A673 (cell line): ENCODE results near the gene PIP. TPM values are rescaled to one million over a fixed set of nuclear protein-coding genes. Genes with fewer than 3 reads are reported as not detected.

Experiments
- BruUV-seq: library from RNA; stranded (reverse); fragments of 400-500 nt; replicated peaks from 2 replicates; lab custom pipeline; 2021; lab: Mats Ljungman, UMichigan
- CTCF ChIA-PET: fragments of 300-600 bp; sonication (Branson Sonifier 250); formaldehyde crosslinking; loops from one replicate; lab custom pipeline; 2022; ENCODE audit warnings: antibody characterized with exemption; lab: Charles Lee
- POLR2A ChIA-PET: fragments of 300-600 bp; sonication (Branson Sonifier 250); formaldehyde crosslinking; loops from one replicate; lab custom pipeline; 2022; ENCODE audit warnings: antibody characterized with exemption; ENCODE audit not compliant: low non-redundant PET; lab: Charles Lee
- DNase-seq: peaks from one replicate; pipeline ENCODE4 v3.0.0-alpha.2; 2015; ENCODE audit warnings: low spot score
- H3K27ac ChIP-seq: fragments of 200-600 bp; sonication (generic); 2 replicates; pipeline ENCODE4 v1.5.1; 2016; ENCODE audit warnings: mixed run types, low read depth, mild to moderate bottlenecking, mixed read lengths, antibody characterized with exemption, low read length; ENCODE audit not compliant: poor library complexity, severe bottlenecking
- H3K27me3 ChIP-seq: fragments of 200-600 bp; sonication (generic); replicated peaks from 2 replicates; pipeline ENCODE4 v1.6.1; 2017; ENCODE audit warnings: mixed run types, low read depth, mild to moderate bottlenecking, mixed read lengths, antibody characterized with exemption, low read length; ENCODE audit not compliant: insufficient read depth, poor library complexity
- H3K36me3 ChIP-seq: fragments of 200-600 bp; sonication (generic); 2 replicates; pipeline ENCODE4 v1.6.1; 2016; ENCODE audit warnings: mixed run types, mild to moderate bottlenecking, mixed read lengths, antibody characterized with exemption, low read length; ENCODE audit not compliant: insufficient read depth, poor library complexity, severe bottlenecking
- H3K4me1 ChIP-seq: fragments of 200-600 bp; sonication (generic); 2 replicates; pipeline ENCODE4 v1.6.1; 2017; ENCODE audit warnings: mixed run types, mild to moderate bottlenecking, mixed read lengths, antibody characterized with exemption, low read length; ENCODE audit not compliant: insufficient read depth, poor library complexity, severe bottlenecking
- H3K4me3 ChIP-seq: fragments of 200-600 bp; sonication (generic); 2 replicates; pipeline ENCODE4 v1.5.1; 2016; ENCODE audit warnings: low read depth, mixed run types, mild to moderate bottlenecking, mixed read lengths, low read length; ENCODE audit not compliant: poor library complexity, severe bottlenecking
- H3K9me3 ChIP-seq: fragments of 200-600 bp; sonication (generic); 2 replicates; pipeline ENCODE4 v1.6.1; 2016; ENCODE audit warnings: mixed run types, low read depth, mild to moderate bottlenecking, mixed read lengths, antibody characterized with exemption, low read length; ENCODE audit not compliant: poor library complexity, severe bottlenecking
- EZH2 ChIP-seq: fragments of 200-600 bp; sonication (generic); IDR thresholded peaks from 2 replicates; pipeline ENCODE4 v1.6.1; 2017; ENCODE audit warnings: borderline replicate concordance, low read depth, mild to moderate bottlenecking, mixed read lengths, antibody characterized with exemption, low read length; ENCODE audit not compliant: poor library complexity, severe bottlenecking
- intact Hi-C: fragments of 100-400 bp; cut with micrococcal nuclease; formaldehyde crosslinking; loops from one replicate; pipeline ENCODE4 v1.10.0; 2022; ENCODE audit not compliant: unreplicated experiment
- total RNA-seq: library from RNA; stranded (reverse); gene quantifications from 2 replicates; pipeline ENCODE4 v1.2.3, GENCODE V29; 2021
- TF ChIP-seq, protein P1 (sequence below): fragments of 300-800, 200-600 bp; sonication (generic); conservative IDR thresholded peaks from 2 replicates; pipeline ENCODE4 v1.5.1; 2017; ENCODE audit warnings: low read depth, mild to moderate bottlenecking, antibody characterized with exemption, low read length, moderate library complexity, mixed read lengths

The PIP gene
- total RNA-seq, 1 experiment from 2014 or later: not detected

GRCh38 chr7:143185551-143185950, 53.7 kb downstream of the PIP start:
- Histone ChIP-seq H3K4me3 (no peak overlapping the region), H3K27ac (no peak overlapping the region), H3K9me3 (no peaks in the 10 kb centered on the region), H3K4me1 (no peaks in the 10 kb centered on the region), H3K27me3 (peaks cover 22% of the 10 kb centered on the region), H3K36me3 (no peaks in the 10 kb centered on the region)
- TF ChIP-seq, protein P1, sequence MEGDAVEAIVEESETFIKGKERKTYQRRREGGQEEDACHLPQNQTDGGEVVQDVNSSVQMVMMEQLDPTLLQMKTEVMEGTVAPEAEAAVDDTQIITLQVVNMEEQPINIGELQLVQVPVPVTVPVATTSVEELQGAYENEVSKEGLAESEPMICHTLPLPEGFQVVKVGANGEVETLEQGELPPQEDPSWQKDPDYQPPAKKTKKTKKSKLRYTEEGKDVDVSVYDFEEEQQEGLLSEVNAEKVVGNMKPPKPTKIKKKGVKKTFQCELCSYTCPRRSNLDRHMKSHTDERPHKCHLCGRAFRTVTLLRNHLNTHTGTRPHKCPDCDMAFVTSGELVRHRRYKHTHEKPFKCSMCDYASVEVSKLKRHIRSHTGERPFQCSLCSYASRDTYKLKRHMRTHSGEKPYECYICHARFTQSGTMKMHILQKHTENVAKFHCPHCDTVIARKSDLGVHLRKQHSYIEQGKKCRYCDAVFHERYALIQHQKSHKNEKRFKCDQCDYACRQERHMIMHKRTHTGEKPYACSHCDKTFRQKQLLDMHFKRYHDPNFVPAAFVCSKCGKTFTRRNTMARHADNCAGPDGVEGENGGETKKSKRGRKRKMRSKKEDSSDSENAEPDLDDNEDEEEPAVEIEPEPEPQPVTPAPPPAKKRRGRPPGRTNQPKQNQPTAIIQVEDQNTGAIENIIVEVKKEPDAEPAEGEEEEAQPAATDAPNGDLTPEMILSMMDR: no peak
- TF ChIP-seq EZH2: no peak
- intact Hi-C loops: no loop called here
- no TSS peak for BruUV-seq
- POLR2A ChIA-PET: no interaction called here
- CTCF ChIA-PET: no interaction called here
- DNase-seq: no peak

GRCh38 chr7:143188994-143189393, 57.1 kb downstream of the PIP start:
- no peaks in the 10 kb centered on the region for H3K36me3 ChIP-seq
- no peaks in the 10 kb centered on the region for H3K4me1 ChIP-seq
- TF ChIP-seq EZH2: no peak
- TF ChIP-seq, protein P1: no peak
- ChIA-PET CTCF (no interaction called here), POLR2A (no interaction called here)
- DNase-seq: no peak
- H3K9me3 ChIP-seq: no peaks in the 10 kb centered on the region
- no TSS peak for BruUV-seq
- no peak overlapping the region for H3K4me3 ChIP-seq
- H3K27ac ChIP-seq: no peak overlapping the region
- H3K27me3 ChIP-seq: peaks cover 22% of the 10 kb centered on the region
- intact Hi-C loops: no loop called here

Other genes starting within 250 kb of the PIP start
- gene TRPV6, start 246.3 kb upstream of the PIP start, total RNA-seq: not detected in 2 replicates
- gene TRPV5, start 198.3 kb upstream of the PIP start, total RNA-seq: not detected in 2 replicates
- gene LLCFC1, start 192.6 kb upstream of the PIP start, total RNA-seq: not detected in 2 replicates
- gene KEL, start 169.7 kb upstream of the PIP start, total RNA-seq: not detected in 2 replicates
- gene OR9A2, start 104.9 kb upstream of the PIP start, total RNA-seq: not detected in 2 replicates
- not detected in 2 replicates for gene OR6V1, start 79.7 kb upstream of the PIP start, total RNA-seq
- not detected in 2 replicates for gene TAS2R39, start 51.3 kb downstream of the PIP start, total RNA-seq
- gene TAS2R40, start 90.0 kb downstream of the PIP start, total RNA-seq: not detected in 2 replicates
- gene GSTK1, start 131.4 kb downstream of the PIP start, total RNA-seq: 43.1 and 50.8 TPM in 2 replicates
- gene TMEM139, start 152.9 kb downstream of the PIP start, total RNA-seq: not detected in 2 replicates
- 57.8 and 76.8 TPM in 2 replicates for gene CASP2, start 156.3 kb downstream of the PIP start, total RNA-seq
- not detected in 2 replicates for gene CLCN1, start 184.0 kb downstream of the PIP start, total RNA-seq
- 1.8 and 1.9 TPM in 2 replicates for gene FAM131B, start 230.6 kb downstream of the PIP start, total RNA-seq
- gene ZYX, start 249.3 kb downstream of the PIP start, total RNA-seq: 130 and 132 TPM in 2 replicates